Neuronal stem cell (in vitro differentiated cells): Measurements from ENCODE around the gene LRRC2.
"Not testable (repeated sequence)": the region's sequence is repeated elsewhere in the genome, so short reads cannot be mapped to it uniquely, and the experiment has no call there.

Experiments used
- DNase-seq: peaks from one replicate; pipeline ENCODE4 v3.0.0-alpha.2; 2013; ENCODE audit warnings: low spot score
- H2AFZ ChIP-seq: one replicate; pipeline ENCODE4 v1.6.1; 2013; ENCODE audit warnings: mild to moderate bottlenecking, low read length, inconsistent platforms
- H2AK5ac ChIP-seq: 2 replicates; pipeline ENCODE4 v1.6.1; 2013; ENCODE audit warnings: low read depth, mild to moderate bottlenecking, inconsistent platforms, low read length, moderate library complexity, mixed read lengths
- H2BK120ac ChIP-seq: 2 replicates; pipeline ENCODE4 v1.6.1; 2013; ENCODE audit warnings: low read depth, mild to moderate bottlenecking, inconsistent platforms, low read length, moderate library complexity, mixed read lengths
- H2BK12ac ChIP-seq: one replicate; pipeline ENCODE4 v1.6.1; 2013; ENCODE audit warnings: low read length, inconsistent platforms
- H2BK15ac ChIP-seq: 2 replicates; pipeline ENCODE4 v1.6.1; 2013; ENCODE audit warnings: mild to moderate bottlenecking, low read length, inconsistent platforms, mixed read lengths
- H2BK5ac ChIP-seq: one replicate; pipeline ENCODE4 v1.6.1; 2013; ENCODE audit warnings: inconsistent platforms, mild to moderate bottlenecking, low read length, moderate library complexity
- H3K14ac ChIP-seq: one replicate; pipeline ENCODE4 v1.6.1; 2013; ENCODE audit warnings: low read length, inconsistent platforms
- H3K18ac ChIP-seq: 2 replicates; pipeline ENCODE4 v1.6.1; 2013; ENCODE audit warnings: low read length, inconsistent platforms
- H3K23ac ChIP-seq: 2 replicates; pipeline ENCODE4 v1.6.1; 2013; ENCODE audit warnings: low read depth, mild to moderate bottlenecking, mixed read lengths, low read length, inconsistent platforms; ENCODE audit not compliant: poor library complexity
- H3K27ac ChIP-seq: replicated peaks from 3 replicates; pipeline ENCODE4 v1.5.1; 2013; ENCODE audit warnings: low read length, inconsistent platforms
- H3K27me3 ChIP-seq, 3 experiments: 2 replicates each; pipeline ENCODE4 v1.6.1; 2013; ENCODE audit warnings: low read length in 3 of 3, mild to moderate bottlenecking in 2 of 3, inconsistent platforms in 1 of 3, low read depth in 1 of 3, mixed read lengths in 1 of 3, moderate library complexity in 1 of 3; ENCODE audit not compliant: control insufficient read depth in 3 of 3, insufficient read depth in 3 of 3
- H3K36me3 ChIP-seq, 2 donors: replicated peaks in 1 of 2; 2 replicates each; pipeline ENCODE4 v1.6.1; 2013; ENCODE audit warnings: low read length in 2 of 2; ENCODE audit not compliant: control insufficient read depth in 2 of 2, insufficient read depth in 2 of 2
- H3K4ac ChIP-seq: 2 replicates; pipeline ENCODE4 v1.6.1; 2013; ENCODE audit warnings: inconsistent platforms, mild to moderate bottlenecking, low read length, moderate library complexity
- H3K4me1 ChIP-seq, 2 donors: 1 replicate in 1 of 2; 2 replicates in 1 of 2; pipeline ENCODE4 v1.6.1; 2013; ENCODE audit warnings: low read length in 2 of 2, low read depth in 1 of 2; ENCODE audit not compliant: control insufficient read depth in 2 of 2, insufficient read depth in 1 of 2
- H3K4me2 ChIP-seq: one replicate; pipeline ENCODE4 v1.6.1; 2013; ENCODE audit warnings: mild to moderate bottlenecking, low read length, inconsistent platforms; ENCODE audit not compliant: insufficient read depth, poor library complexity, severe bottlenecking
- H3K4me3 ChIP-seq, 2 donors: 2 replicates each; pipeline ENCODE4 v1.5.1; 2013; ENCODE audit warnings: low read length in 2 of 2, mild to moderate bottlenecking in 2 of 2, inconsistent platforms in 1 of 2, moderate library complexity in 1 of 2
- H3K79me1 ChIP-seq: one replicate; pipeline ENCODE4 v1.6.1; 2013; ENCODE audit warnings: low read depth, mild to moderate bottlenecking, inconsistent platforms, low read length, moderate library complexity
- H3K9ac ChIP-seq: one replicate; pipeline ENCODE4 v1.6.1; 2013; ENCODE audit warnings: mild to moderate bottlenecking, low read depth, low read length, inconsistent platforms; ENCODE audit not compliant: poor library complexity
- H3K9me3 ChIP-seq, 2 donors: replicated peaks in 1 of 2; 2 replicates each; pipeline versions ENCODE3 to v1.6.1; 2013; ENCODE audit warnings: low read length in 2 of 2, mild to moderate bottlenecking in 2 of 2, inconsistent platforms in 1 of 2, low read depth in 1 of 2, mixed read lengths in 1 of 2, moderate library complexity in 1 of 2; ENCODE audit not compliant: control insufficient read depth in 2 of 2, insufficient read depth in 1 of 2
- H4K8ac ChIP-seq: one replicate; pipeline ENCODE4 v1.6.1; 2013; ENCODE audit warnings: low read depth, mild to moderate bottlenecking, inconsistent platforms, low read length, moderate library complexity
- H4K91ac ChIP-seq: one replicate; pipeline ENCODE4 v1.6.1; 2013; ENCODE audit warnings: low read length, low read depth, mild to moderate bottlenecking, inconsistent platforms; ENCODE audit not compliant: poor library complexity
- WGBS, 2 donors: extraction: QIAGEN DNeasy Blood & Tissue Kit; methylation state at CpG; one replicate each; pipeline ENCODE4 v1.1.7; 2013; ENCODE audit warnings: missing lambda C conversion rate in 2 of 2, mixed read lengths in 1 of 2; ENCODE audit not compliant: insufficient read length in 2 of 2, insufficient replicate concordance in 1 of 2; ENCODE audit errors: extremely low coverage in 2 of 2; 5-methylcytosine and 5-hydroxymethylcytosine counted together

Gene LRRC2

GRCh38 chr3:46497556-46498265, 68.4 kb downstream of the LRRC2 start, which contains the start of gene RTP3:
Gene RTP3 (plus strand): TSS chr3:46497976. CDS start chr3:46498063, 87 bp downstream.
- H3K36me3 ChIP-seq, result no peaks in the 10 kb centered on the region
- no peak within 1 kb of the TSS for H3K14ac ChIP-seq
- H3K18ac ChIP-seq, result peak within 1 kb of the TSS; percentile 4
- H3K27me3 ChIP-seq, result peaks cover 0 to 6% (median 0%) of the 10 kb centered on the region in 3 experiments
- no CpG with 5 or more reads among the region's 9 CpGs for WGBS, 2 donors
- H2BK5ac ChIP-seq, result no peak within 1 kb of the TSS
- no peak within 1 kb of the TSS for H3K27ac ChIP-seq
- H3K4me1 ChIP-seq, result no peaks in the 10 kb centered on the region
- DNase-seq, result no peak
- H3K9ac ChIP-seq, result no peak within 1 kb of the TSS
- peak within 1 kb of the TSS; percentile 44 for H3K23ac ChIP-seq
- no peak within 1 kb of the TSS for H2BK15ac ChIP-seq
- H3K4ac ChIP-seq, result no peak within 1 kb of the TSS
- no peaks in the 10 kb centered on the region for H3K9me3 ChIP-seq
- H4K91ac ChIP-seq, result no peak within 1 kb of the TSS
- no peak within 1 kb of the TSS for H3K4me3 ChIP-seq
- H2AFZ ChIP-seq, result no peak within 1 kb of the TSS
- H4K8ac ChIP-seq, result no peak within 1 kb of the TSS
- no peak within 1 kb of the TSS for H2BK120ac ChIP-seq
- H2BK12ac ChIP-seq, result no peak within 1 kb of the TSS
- H3K4me2 ChIP-seq, result no peak within 1 kb of the TSS
- H2AK5ac ChIP-seq, result peak within 1 kb of the TSS; percentile 40
- H3K79me1 ChIP-seq, result no peaks in the 10 kb centered on the region

DNA sequence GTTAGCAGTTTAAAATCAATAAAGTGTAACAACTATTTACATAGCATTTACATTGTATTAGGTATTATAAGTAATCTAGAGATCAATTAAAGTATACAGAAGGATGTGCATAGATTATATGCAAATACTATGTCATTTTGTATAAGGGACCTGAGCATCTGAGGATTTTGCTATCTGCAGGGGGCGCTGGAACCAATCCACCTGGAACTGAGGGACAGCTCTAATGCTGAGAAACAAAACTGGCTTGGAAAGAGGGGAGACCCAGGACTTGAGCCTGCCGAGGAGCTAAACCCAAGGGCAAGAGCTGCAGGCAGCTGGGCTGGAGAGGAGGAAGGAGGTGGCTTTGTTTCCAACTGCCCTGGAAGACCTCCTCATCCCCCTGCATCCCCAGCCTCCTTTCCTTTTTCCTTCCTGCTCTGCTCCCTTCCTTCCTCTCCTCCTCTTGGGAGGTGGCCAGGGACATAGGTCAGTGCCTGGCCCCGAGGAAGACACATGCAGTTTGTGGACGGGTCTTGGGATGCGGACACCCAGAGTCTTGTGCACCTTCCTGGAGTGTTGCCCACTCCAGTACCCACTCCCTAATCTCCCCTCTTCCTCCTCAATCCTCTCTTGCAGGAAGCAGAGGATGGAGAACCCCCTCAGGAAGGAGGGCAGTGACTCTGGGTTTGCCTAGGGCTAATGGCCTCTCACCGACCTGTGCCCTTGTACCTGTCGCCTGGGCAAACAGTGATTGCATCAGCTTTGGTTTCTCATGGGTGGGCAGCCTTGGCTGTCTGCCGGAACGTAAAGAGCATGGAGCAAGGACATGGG, 69.2 kb downstream of the LRRC2 start:
- no peak for DNase-seq
- H3K9me3 ChIP-seq, result no peaks in the 10 kb centered on the region
- H2BK12ac ChIP-seq, result no peak overlapping the region
- no peak overlapping the region for H3K4me2 ChIP-seq
- H2BK120ac ChIP-seq, result no peak overlapping the region
- no peak overlapping the region for H3K14ac ChIP-seq
- H2AK5ac ChIP-seq, result peak overlapping the region; percentile 40
- no CpG with 5 or more reads among the region's 9 CpGs for WGBS, 2 donors
- H3K27ac ChIP-seq, result no peak overlapping the region
- no peak overlapping the region for H3K4me3 ChIP-seq
- H3K4me1 ChIP-seq, result no peaks in the 10 kb centered on the region
- H2BK5ac ChIP-seq, result no peak overlapping the region
- peaks cover 0 to 6% (median 0%) of the 10 kb centered on the region in 3 experiments for H3K27me3 ChIP-seq
- H4K8ac ChIP-seq, result no peak overlapping the region
- peak overlapping the region; percentile 44 for H3K23ac ChIP-seq
- H3K9ac ChIP-seq, result no peak overlapping the region
- no peak overlapping the region for H2BK15ac ChIP-seq
- peak overlapping the region; percentile 4 for H3K18ac ChIP-seq
- H3K79me1 ChIP-seq, result no peaks in the 10 kb centered on the region
- H3K36me3 ChIP-seq, result no peaks in the 10 kb centered on the region
- H3K4ac ChIP-seq, result no peak overlapping the region
- H4K91ac ChIP-seq, result no peak overlapping the region
- no peak overlapping the region for H2AFZ ChIP-seq

- Histone ChIP-seq H3K9ac (no peak overlapping the region), H3K14ac (no peak overlapping the region), H2BK12ac (no peak overlapping the region), H4K91ac (no peak overlapping the region), H3K79me1 (no peaks in the 10 kb centered on the region), H4K8ac (no peak overlapping the region), H3K4me1 (no peaks in the 10 kb centered on the region), H3K9me3 (no peaks in the 10 kb centered on the region), H3K18ac (no peak overlapping the region), H2BK15ac (no peak overlapping the region), H3K4me2 (no peak overlapping the region), H3K4me3 (no peak overlapping the region), H3K27me3 (no peaks in the 10 kb centered on the region), H3K23ac (no peak overlapping the region), H2BK5ac (no peak overlapping the region), H3K36me3 (no peaks in the 10 kb centered on the region), H3K27ac (no peak overlapping the region), H2BK120ac (no peak overlapping the region), H2AK5ac (no peak overlapping the region), H3K4ac (no peak overlapping the region), H2AFZ (no peak overlapping the region)
- WGBS, 2 donors, result no CpG with 5 or more reads among the region's 5 CpGs
- no peak for DNase-seq
These were observed 70.1 kb downstream of the LRRC2 start for GRCh38 chr3:46495901-46496456.

GRCh38 chr3:46494491-46494890, 71.6 kb downstream of the LRRC2 start:
- not testable (repeated sequence) for H2AFZ ChIP-seq, DNase-seq, H3K18ac ChIP-seq, H3K4me3 ChIP-seq, H2AK5ac ChIP-seq, H2BK15ac ChIP-seq, H3K4me1 ChIP-seq, H3K36me3 ChIP-seq, H3K27ac ChIP-seq, H2BK120ac ChIP-seq, H3K9ac ChIP-seq, H3K27me3 ChIP-seq, H2BK5ac ChIP-seq, H3K23ac ChIP-seq, H3K4ac ChIP-seq, H3K4me2 ChIP-seq, H4K91ac ChIP-seq, H3K9me3 ChIP-seq, H3K14ac ChIP-seq, H4K8ac ChIP-seq, H2BK12ac ChIP-seq, H3K79me1 ChIP-seq
- WGBS, 2 donors, result no CpG with 5 or more reads among the region's 33 CpGs
